HG02759 (cell line): ENCODE results near the gene ACE.

Source experiments
- ATAC-seq: cut with Tn5 transposase; IDR thresholded peaks from one replicate; pipeline ENCODE4 v1.9.1; 2021; ENCODE audit warnings: mild to moderate bottlenecking, moderate library complexity; ENCODE audit not compliant: unreplicated experiment

The ACE gene

GRCh38 chr17:63533433-63534077 is 56.7 kb downstream of the ACE start:
- no peak for ATAC-seq

- ATAC-seq = no peak
Measured at GRCh38 chr17:63534078-63534570, 57.3 kb downstream of the ACE start.

- no peak for ATAC-seq
Measured at GRCh38 chr17:63534816-63535455, 58.1 kb downstream of the ACE start.

GRCh38 chr17:63535640-63536039 is 58.8 kb downstream of the ACE start:
- no peak for ATAC-seq

GRCh38 chr17:63537001-63537400 is 60.1 kb downstream of the ACE start:
- no peak for ATAC-seq

- no peak for ATAC-seq
Measured at GRCh38 chr17:63537991-63538692, 61.3 kb downstream of the ACE start.

- ATAC-seq = no peak
Measured at GRCh38 chr17:63538693-63539595, 62.1 kb downstream of the ACE start.

- no peak for ATAC-seq
Measured at GRCh38 chr17:63540590-63540989, 63.7 kb downstream of the ACE start.

- no peak for ATAC-seq
Measured at GRCh38 chr17:63542218-63542545, 65.3 kb downstream of the ACE start.

GRCh38 chr17:63542942-63543821 is 66.3 kb downstream of the ACE start:
- no peak for ATAC-seq

- ATAC-seq = no peak
Measured at GRCh38 chr17:63543822-63544420, 67.1 kb downstream of the ACE start.

- no peak for ATAC-seq
Measured at GRCh38 chr17:63544467-63545301, 67.8 kb downstream of the ACE start.

- no peak for ATAC-seq
Measured at GRCh38 chr17:63546308-63547082, 69.6 kb downstream of the ACE start.

GRCh38 chr17:63547083-63547523 is 70.2 kb downstream of the ACE start:
- ATAC-seq = no peak
